ENCODE results near the gene PXT1. TPM values are rescaled to one million over a fixed set of nuclear protein-coding genes. Genes with fewer than 3 reads are reported as not detected.
"Not testable (repeated sequence)": the region's sequence is repeated elsewhere in the genome, so short reads cannot be mapped to it uniquely, and the experiment has no call there.

PXT1 gene
- total RNA-seq, 1 donor from 2014 or later: not detected

DNA sequence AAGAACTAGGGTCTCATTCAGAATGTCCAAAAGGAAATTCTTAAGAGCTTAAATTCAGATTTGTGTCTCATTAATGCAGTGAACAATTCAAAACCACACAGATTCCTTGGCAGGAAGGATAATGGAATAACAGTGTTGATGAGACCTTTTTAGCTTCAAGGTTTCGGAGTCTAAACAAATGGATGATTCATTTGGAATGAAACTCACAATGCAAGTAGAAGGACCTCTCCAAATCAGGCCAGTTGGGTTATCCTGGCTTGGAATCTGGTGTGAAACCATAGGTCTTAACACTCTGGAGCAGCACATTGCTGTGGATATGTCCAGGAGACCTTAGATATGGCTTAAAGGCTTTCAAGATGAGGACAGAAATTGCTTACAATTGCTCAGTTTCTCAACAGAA lies 45.0 kb upstream of the PXT1 start:
- H3K4me3 Mint-ChIP-seq (ENCODE audit: unreplicated experiment): no peak overlapping the region
- no peaks in the 10 kb centered on the region for H3K36me3 Mint-ChIP-seq (ENCODE audit: unreplicated experiment)
- H3K9me3 Mint-ChIP-seq (ENCODE audit: unreplicated experiment): peaks cover 4% of the 10 kb centered on the region
- H3K27ac Mint-ChIP-seq (ENCODE audit: unreplicated experiment): no peak overlapping the region
- TF ChIP-seq, protein P1, sequence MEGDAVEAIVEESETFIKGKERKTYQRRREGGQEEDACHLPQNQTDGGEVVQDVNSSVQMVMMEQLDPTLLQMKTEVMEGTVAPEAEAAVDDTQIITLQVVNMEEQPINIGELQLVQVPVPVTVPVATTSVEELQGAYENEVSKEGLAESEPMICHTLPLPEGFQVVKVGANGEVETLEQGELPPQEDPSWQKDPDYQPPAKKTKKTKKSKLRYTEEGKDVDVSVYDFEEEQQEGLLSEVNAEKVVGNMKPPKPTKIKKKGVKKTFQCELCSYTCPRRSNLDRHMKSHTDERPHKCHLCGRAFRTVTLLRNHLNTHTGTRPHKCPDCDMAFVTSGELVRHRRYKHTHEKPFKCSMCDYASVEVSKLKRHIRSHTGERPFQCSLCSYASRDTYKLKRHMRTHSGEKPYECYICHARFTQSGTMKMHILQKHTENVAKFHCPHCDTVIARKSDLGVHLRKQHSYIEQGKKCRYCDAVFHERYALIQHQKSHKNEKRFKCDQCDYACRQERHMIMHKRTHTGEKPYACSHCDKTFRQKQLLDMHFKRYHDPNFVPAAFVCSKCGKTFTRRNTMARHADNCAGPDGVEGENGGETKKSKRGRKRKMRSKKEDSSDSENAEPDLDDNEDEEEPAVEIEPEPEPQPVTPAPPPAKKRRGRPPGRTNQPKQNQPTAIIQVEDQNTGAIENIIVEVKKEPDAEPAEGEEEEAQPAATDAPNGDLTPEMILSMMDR (IDR thresholded peaks at IDR 0.05; ENCODE audit: partially characterized antibody, unreplicated experiment): no peak
- H3K4me1 Mint-ChIP-seq (ENCODE audit: low read depth, unreplicated experiment): no peaks in the 10 kb centered on the region
- H3K27me3 Mint-ChIP-seq (ENCODE audit: unreplicated experiment): peaks cover 3% of the 10 kb centered on the region
- no peak for DNase-seq

DNA sequence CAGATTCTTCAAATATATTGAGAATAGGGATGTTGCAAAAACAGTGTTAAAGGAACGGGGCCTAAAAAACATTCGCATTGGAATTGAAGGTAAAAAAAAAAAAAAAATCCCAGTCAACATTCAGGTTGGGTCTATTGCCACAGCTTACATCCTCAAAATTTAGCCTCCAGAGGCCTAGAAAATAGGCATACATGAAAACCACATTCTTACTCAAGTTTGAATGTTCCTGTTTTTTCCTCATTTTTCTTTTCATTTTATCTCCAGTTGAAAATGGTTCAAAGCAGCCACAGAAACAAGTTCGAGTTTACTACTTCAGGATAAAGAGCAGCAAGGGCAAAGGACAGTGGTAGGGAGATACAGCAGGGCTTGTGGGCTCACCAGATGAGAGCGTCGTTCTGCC lies 42.1 kb upstream of the PXT1 start:
- Mint-ChIP-seq H3K4me1 (ENCODE audit: low read depth, unreplicated experiment) (no peaks in the 10 kb centered on the region), H3K36me3 (ENCODE audit: unreplicated experiment) (no peaks in the 10 kb centered on the region), H3K27ac (ENCODE audit: unreplicated experiment) (no peak overlapping the region), H3K27me3 (ENCODE audit: unreplicated experiment) (peaks cover 3% of the 10 kb centered on the region), H3K4me3 (ENCODE audit: unreplicated experiment) (no peak overlapping the region), H3K9me3 (ENCODE audit: unreplicated experiment) (peaks cover 3% of the 10 kb centered on the region)
- DNase-seq: no peak
- TF ChIP-seq, protein P1 (IDR thresholded peaks at IDR 0.05; ENCODE audit: partially characterized antibody, unreplicated experiment): no peak

DNA sequence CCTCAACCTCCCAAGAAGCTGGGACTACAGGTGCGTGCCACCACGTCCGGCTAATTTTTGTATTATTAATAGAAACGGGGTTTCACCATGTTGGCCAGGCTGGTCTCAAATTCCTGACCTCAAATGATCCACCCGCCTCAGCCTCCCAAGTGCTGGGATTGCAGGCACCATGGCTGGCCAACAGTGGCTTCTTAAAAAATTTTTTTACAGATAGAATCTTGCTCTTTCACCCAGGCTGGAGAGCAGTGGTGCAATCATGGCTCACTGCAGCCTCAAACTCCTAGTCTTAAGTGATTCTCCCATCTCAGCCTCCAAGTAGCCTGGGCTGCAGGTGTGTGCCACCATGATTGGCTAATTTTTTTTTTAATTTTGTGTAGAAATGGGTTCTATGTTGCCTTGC lies 40.7 kb upstream of the PXT1 start:
- not testable (repeated sequence) for DNase-seq; H3K27ac Mint-ChIP-seq (ENCODE audit: unreplicated experiment); H3K27me3 Mint-ChIP-seq (ENCODE audit: unreplicated experiment); H3K4me1 Mint-ChIP-seq (ENCODE audit: low read depth, unreplicated experiment); H3K36me3 Mint-ChIP-seq (ENCODE audit: unreplicated experiment); H3K9me3 Mint-ChIP-seq (ENCODE audit: unreplicated experiment); H3K4me3 Mint-ChIP-seq (ENCODE audit: unreplicated experiment)

DNA sequence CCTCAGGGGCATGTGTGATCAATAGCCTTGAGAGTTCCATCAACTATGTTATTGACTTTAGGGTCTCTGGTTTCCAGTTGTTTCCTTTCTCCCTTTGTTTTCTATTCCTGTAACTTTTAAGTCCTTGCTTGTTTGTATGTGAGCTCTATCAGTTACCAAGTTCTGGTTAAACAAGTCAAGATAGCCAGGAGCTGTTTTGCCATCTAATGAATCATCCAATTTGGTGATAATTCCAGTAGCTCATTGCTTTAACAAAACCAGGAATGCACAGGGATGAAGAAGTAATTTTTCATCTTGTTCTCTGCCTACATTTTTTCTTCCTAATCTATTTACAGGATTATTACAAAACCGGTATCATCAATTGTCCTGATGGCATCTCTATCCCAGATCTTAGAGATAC lies 36.6 kb upstream of the PXT1 start:
- H3K4me1 Mint-ChIP-seq (ENCODE audit: low read depth, unreplicated experiment): no peaks in the 10 kb centered on the region
- no peak for DNase-seq
- no peak overlapping the region for H3K4me3 Mint-ChIP-seq (ENCODE audit: unreplicated experiment)
- peaks cover 2% of the 10 kb centered on the region for H3K9me3 Mint-ChIP-seq (ENCODE audit: unreplicated experiment)
- no peaks in the 10 kb centered on the region for H3K27me3 Mint-ChIP-seq (ENCODE audit: unreplicated experiment)
- no peaks in the 10 kb centered on the region for H3K36me3 Mint-ChIP-seq (ENCODE audit: unreplicated experiment)
- TF ChIP-seq, protein P1 (IDR thresholded peaks at IDR 0.05; ENCODE audit: partially characterized antibody, unreplicated experiment): no peak
- no peak overlapping the region for H3K27ac Mint-ChIP-seq (ENCODE audit: unreplicated experiment)

DNA sequence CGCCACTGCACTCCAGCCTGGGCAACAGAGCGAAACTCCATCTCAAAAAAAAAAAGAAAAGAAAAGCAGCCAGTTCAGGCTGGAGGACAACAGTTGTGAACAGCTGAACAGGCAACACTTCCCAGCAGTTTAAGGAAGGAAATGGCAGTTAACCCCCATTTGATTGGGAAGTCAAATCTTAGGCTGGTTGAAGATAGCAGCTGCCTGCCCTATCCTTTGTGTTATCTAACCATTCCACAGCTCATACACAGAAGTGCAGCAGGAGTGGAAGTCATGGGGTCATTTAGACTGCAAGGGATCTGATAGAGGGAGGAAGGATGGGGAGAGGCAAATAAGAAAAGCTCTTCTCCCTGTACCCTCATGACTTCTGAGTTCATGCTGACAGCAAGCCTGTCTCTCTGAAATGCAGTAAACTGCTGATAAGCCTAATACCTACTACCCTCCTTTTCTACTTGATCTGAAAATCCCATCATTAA lies 35.4 kb upstream of the PXT1 start:
- TF ChIP-seq, protein P1 (IDR thresholded peaks at IDR 0.05; ENCODE audit: partially characterized antibody, unreplicated experiment): no peak
- no peak overlapping the region for H3K4me3 Mint-ChIP-seq (ENCODE audit: unreplicated experiment)
- H3K4me1 Mint-ChIP-seq (ENCODE audit: low read depth, unreplicated experiment): no peaks in the 10 kb centered on the region
- DNase-seq: no peak
- H3K36me3 Mint-ChIP-seq (ENCODE audit: unreplicated experiment): no peaks in the 10 kb centered on the region
- no peaks in the 10 kb centered on the region for H3K9me3 Mint-ChIP-seq (ENCODE audit: unreplicated experiment)
- no peaks in the 10 kb centered on the region for H3K27me3 Mint-ChIP-seq (ENCODE audit: unreplicated experiment)
- H3K27ac Mint-ChIP-seq (ENCODE audit: unreplicated experiment): no peak overlapping the region

DNA sequence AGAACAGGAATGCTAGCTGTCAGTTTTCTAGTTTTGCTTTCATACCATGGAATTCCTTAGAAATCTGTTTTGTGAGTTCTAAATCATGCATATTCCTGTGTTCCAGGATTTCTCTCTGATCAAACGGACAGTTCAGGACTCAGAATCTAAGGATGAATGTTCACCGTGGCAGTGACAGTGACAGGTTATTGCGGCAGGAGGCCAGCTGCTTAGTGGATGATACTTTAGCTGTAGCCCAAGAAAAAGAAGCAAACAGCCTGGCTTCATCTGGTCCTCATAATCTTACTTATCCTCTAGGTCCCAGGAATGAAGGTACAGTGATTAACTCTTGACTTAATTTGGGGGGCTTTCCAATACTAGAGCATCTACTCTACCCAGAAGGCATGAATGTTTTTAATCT lies 27.3 kb upstream of the PXT1 start:
- Mint-ChIP-seq H3K4me1 (ENCODE audit: low read depth, unreplicated experiment) (no peaks in the 10 kb centered on the region), H3K27ac (ENCODE audit: unreplicated experiment) (no peak overlapping the region), H3K36me3 (ENCODE audit: unreplicated experiment) (no peaks in the 10 kb centered on the region), H3K27me3 (ENCODE audit: unreplicated experiment) (peaks cover 2% of the 10 kb centered on the region), H3K4me3 (ENCODE audit: unreplicated experiment) (no peak overlapping the region), H3K9me3 (ENCODE audit: unreplicated experiment) (no peaks in the 10 kb centered on the region)
- no peak for DNase-seq
- TF ChIP-seq, protein P1 (IDR thresholded peaks at IDR 0.05; ENCODE audit: partially characterized antibody, unreplicated experiment): no peak

All from glutamatergic neuron (in vitro differentiated cells).